Measurements from ENCODE around the gene OPN1LW.
"Not testable (repeated sequence)": the region's sequence is repeated elsewhere in the genome, so short reads cannot be mapped to it uniquely, and the experiment has no call there.

Gene OPN1LW

GRCh38 chrX:154140742-154141141 is 3.3 kb upstream of the OPN1LW start:
- POLR2A ChIA-PET (ENCODE audit: low non-redundant PET), result no interaction called here
- CTCF ChIA-PET, result no interaction called here
- no peak for TF ChIP-seq CTCF (conservative IDR thresholded peaks at IDR 0.05; ENCODE audit: low read depth)
- DNase-seq (ENCODE audit: low spot score), result no peak
- no peak overlapping the region for H3K27ac ChIP-seq

GRCh38 chrX:154142386-154142785 is 1.7 kb upstream of the OPN1LW start:
- POLR2A ChIA-PET (ENCODE audit: low non-redundant PET), result no interaction called here
- DNase-seq (ENCODE audit: low spot score), result no peak
- TF ChIP-seq CTCF (conservative IDR thresholded peaks at IDR 0.05; ENCODE audit: low read depth), result no peak
- CTCF ChIA-PET, result no interaction called here
- no peak overlapping the region for H3K27ac ChIP-seq

- DNase-seq (ENCODE audit: low spot score), result no peak
- TF ChIP-seq CTCF (conservative IDR thresholded peaks at IDR 0.05; ENCODE audit: low read depth), result no peak
- CTCF ChIA-PET, result no interaction called here
- H3K27ac ChIP-seq, result no peak overlapping the region
- POLR2A ChIA-PET (ENCODE audit: low non-redundant PET), result no interaction called here
Measured at GRCh38 chrX:154142950-154143745, 895 bp upstream of the OPN1LW start.

- DNase-seq (ENCODE audit: low spot score); CTCF ChIA-PET; POLR2A ChIA-PET (ENCODE audit: low non-redundant PET): not testable (repeated sequence)
Measured at GRCh38 chrX:154151030-154151429, 7.0 kb downstream of the OPN1LW start.

GRCh38 chrX:154156221-154156620 is 12.2 kb downstream of the OPN1LW start:
- DNase-seq (ENCODE audit: low spot score); POLR2A ChIA-PET (ENCODE audit: low non-redundant PET); H3K27ac ChIP-seq; CTCF ChIA-PET: not testable (repeated sequence)

More at GRCh38 chrX:154151030-154151429, 7.0 kb downstream of the OPN1LW start:
- H3K27ac ChIP-seq, result not testable (repeated sequence)

- POLR2A ChIA-PET (ENCODE audit: low non-redundant PET); H3K27ac ChIP-seq; CTCF ChIA-PET; DNase-seq (ENCODE audit: low spot score): not testable (repeated sequence)
Measured at GRCh38 chrX:154157207-154157606, 13.2 kb downstream of the OPN1LW start.

- DNase-seq (ENCODE audit: low spot score); H3K27ac ChIP-seq; CTCF ChIA-PET; POLR2A ChIA-PET (ENCODE audit: low non-redundant PET): not testable (repeated sequence)
Measured at GRCh38 chrX:154159345-154159744, 15.3 kb downstream of the OPN1LW start.

- DNase-seq (ENCODE audit: low spot score); H3K27ac ChIP-seq; POLR2A ChIA-PET (ENCODE audit: low non-redundant PET); CTCF ChIA-PET: not testable (repeated sequence)
Measured at GRCh38 chrX:154164902-154165301, 20.9 kb downstream of the OPN1LW start.

- H3K27ac ChIP-seq; POLR2A ChIA-PET (ENCODE audit: low non-redundant PET); DNase-seq (ENCODE audit: low spot score); CTCF ChIA-PET: not testable (repeated sequence)
Measured at GRCh38 chrX:154168384-154168783, 24.3 kb downstream of the OPN1LW start.

- POLR2A ChIA-PET (ENCODE audit: low non-redundant PET); H3K27ac ChIP-seq; DNase-seq (ENCODE audit: low spot score); CTCF ChIA-PET: not testable (repeated sequence)
Measured at GRCh38 chrX:154172535-154172943, 28.5 kb downstream of the OPN1LW start.

- CTCF ChIA-PET; POLR2A ChIA-PET (ENCODE audit: low non-redundant PET); H3K27ac ChIP-seq; DNase-seq (ENCODE audit: low spot score): not testable (repeated sequence)
Measured at GRCh38 chrX:154174356-154174755, 30.3 kb downstream of the OPN1LW start.

GRCh38 chrX:154182296-154182695 is 38.3 kb downstream of the OPN1LW start, which contains the start of gene OPN1MW:
Gene OPN1MW (plus strand): TSS chrX:154182596. CDS start chrX:154182678, 82 bp downstream.
- POLR2A ChIA-PET (ENCODE audit: low non-redundant PET); DNase-seq (ENCODE audit: low spot score); CTCF ChIA-PET; H3K27ac ChIP-seq: not testable (repeated sequence)

- CTCF ChIA-PET; POLR2A ChIA-PET (ENCODE audit: low non-redundant PET); H3K27ac ChIP-seq; DNase-seq (ENCODE audit: low spot score): not testable (repeated sequence)
Measured at GRCh38 chrX:154183794-154184193, 39.8 kb downstream of the OPN1LW start.

- CTCF ChIA-PET; DNase-seq (ENCODE audit: low spot score); POLR2A ChIA-PET (ENCODE audit: low non-redundant PET); H3K27ac ChIP-seq: not testable (repeated sequence)
Measured at GRCh38 chrX:154192846-154193245, 48.8 kb downstream of the OPN1LW start.

- POLR2A ChIA-PET (ENCODE audit: low non-redundant PET); CTCF ChIA-PET; H3K27ac ChIP-seq; DNase-seq (ENCODE audit: low spot score): not testable (repeated sequence)
Measured at GRCh38 chrX:154194316-154194715, 50.3 kb downstream of the OPN1LW start.

Measured in RWPE1 (cell line).